K562 (cell line): ENCODE measurements around the gene BCAS3. TPM values are rescaled to one million over a fixed set of nuclear protein-coding genes. Genes with fewer than 3 reads are reported as not detected.

ENCODE experiments used
- ATAC-seq: fragments of 200-7000 bp; cut with Tn5 transposase; 3 replicates; pipeline ENCODE4 v1.9.1; 2020; ENCODE audit warnings: moderate library complexity
- BruUV-seq: library from RNA; stranded (reverse); fragments of 400-500 nt; replicated peaks from 2 replicates; lab custom pipeline; 2021; lab: Mats Ljungman, UMichigan
- CTCF ChIA-PET: fragments of 300-600 bp; formaldehyde crosslinking; extraction: SDS; loops from one replicate; lab custom pipeline; 2021; ENCODE audit warnings: low intra/inter-chr PET ratio; lab: Yijun Ruan, JAX
- POLR2A ChIA-PET: fragments of 300-600, 350-650 bp; sonication (Branson Sonifier 250); formaldehyde crosslinking; extraction: SDS; loops from one replicate; lab custom pipeline; 2021; ENCODE audit warnings: antibody characterized with exemption, inconsistent platforms; lab: Yijun Ruan, JAX
- DNase-seq, 4 experiments: peaks; one replicate each; pipeline versions ENCODE4 v3.0.0 to v3.0.0-alpha.2; 2011 to 2018; ENCODE audit warnings: low spot score in 3 of 4, mixed read lengths in 3 of 4; ENCODE audit errors: extremely low read depth in 1 of 4
- FAIRE-seq: peaks from 2 replicates; lab custom pipeline; 2011; peaks lifted over from hg19 to GRCh38; lab: Jason Lieb, UNC
- H2AFZ ChIP-seq: 2 replicates; pipeline ENCODE4 v1.6.0; 2011; ENCODE audit warnings: low read depth, low read length, control low read depth, inconsistent platforms
- H3K27ac ChIP-seq: fragments of 200-600 bp; 3 replicates; pipeline ENCODE4 v1.8.0; 2011; ENCODE audit warnings: low read depth, mild to moderate bottlenecking, control low read depth, inconsistent platforms, low read length, moderate library complexity, mixed read lengths; ENCODE audit errors: extremely low read depth
- H3K27me3 ChIP-seq, 2 experiments: fragments of 300-600 bp in 1 of 2; 2 replicates in 1 of 2; 3 replicates in 1 of 2; pipeline versions ENCODE4 v1.6.0 to v1.8.0; 2011; ENCODE audit warnings: inconsistent platforms in 2 of 2, low read length in 2 of 2, mild to moderate bottlenecking in 1 of 2, mixed read lengths in 1 of 2, moderate library complexity in 1 of 2; ENCODE audit not compliant: control insufficient read depth in 2 of 2, insufficient read depth in 2 of 2
- H3K36me3 ChIP-seq: fragments of 300-600 bp; 3 replicates; pipeline ENCODE4 v1.8.0; 2011; ENCODE audit warnings: mild to moderate bottlenecking, low read length, inconsistent platforms; ENCODE audit not compliant: control insufficient read depth, insufficient read depth
- H3K4me1 ChIP-seq, 2 experiments: fragments of 200-600 bp in 1 of 2; replicated peaks in 1 of 2; 2 replicates in 1 of 2; 3 replicates in 1 of 2; pipeline versions ENCODE4 v1.5.1 to v1.8.0; 2011; ENCODE audit warnings: inconsistent platforms in 2 of 2, low read length in 2 of 2, mild to moderate bottlenecking in 1 of 2, mixed read lengths in 1 of 2, moderate library complexity in 1 of 2; ENCODE audit not compliant: control insufficient read depth in 2 of 2, insufficient read depth in 2 of 2
- H3K4me2 ChIP-seq: 2 replicates; pipeline ENCODE4 v1.6.1; 2011; ENCODE audit warnings: low read length, control low read depth, inconsistent platforms, mixed read lengths; ENCODE audit not compliant: insufficient read depth
- H3K4me3 ChIP-seq: fragments of 200-600 bp; sonication (generic), shearing (Covaris generic); 2 replicates; pipeline ENCODE4 v1.5.1; 2016; ENCODE audit warnings: control low read depth, inconsistent platforms
- H3K79me2 ChIP-seq: fragments of 200-600 bp; 3 replicates; pipeline ENCODE4 v1.8.0; 2011; ENCODE audit warnings: low read length, inconsistent platforms; ENCODE audit not compliant: control insufficient read depth, insufficient read depth
- H3K9ac ChIP-seq, 2 experiments: 2 replicates each; pipeline versions ENCODE4 v1.6.0 to v1.6.1; 2011; ENCODE audit warnings: low read depth in 2 of 2, low read length in 2 of 2, control low read depth in 1 of 2, inconsistent platforms in 1 of 2, mild to moderate bottlenecking in 1 of 2, mixed read lengths in 1 of 2; ENCODE audit not compliant: insufficient read depth in 1 of 2
- H3K9me1 ChIP-seq: one replicate; pipeline ENCODE4 v1.6.0; 2011; ENCODE audit warnings: inconsistent platforms, mild to moderate bottlenecking, low read length, moderate library complexity; ENCODE audit not compliant: control insufficient read depth, insufficient read depth
- H3K9me3 ChIP-seq: replicated peaks from 2 replicates; pipeline ENCODE4 v1.5.1; 2011; ENCODE audit warnings: low read depth, low read length, inconsistent platforms; ENCODE audit not compliant: control insufficient read depth, insufficient read depth
- H4K20me1 ChIP-seq: replicated peaks from 2 replicates; pipeline ENCODE4 v1.6.1; 2011; ENCODE audit warnings: low read length, inconsistent platforms, mixed read lengths; ENCODE audit not compliant: control insufficient read depth, insufficient read depth
- BCOR ChIP-seq: fragments of 450-650 bp; IDR thresholded peaks from 2 replicates; pipeline ENCODE4 v1.6.1; 2016
- GABPB2 ChIP-seq: fragments of 250-450 bp; sonication (Bioruptor Pico); conservative IDR thresholded peaks from 2 replicates; pipeline ENCODE4 v1.5.1; 2021; ENCODE audit warnings: mild to moderate bottlenecking
- HMG20B ChIP-seq: fragments of 250-450 bp; sonication (Bioruptor Pico); IDR thresholded peaks from 2 replicates; pipeline ENCODE4 v1.5.0; 2021; ENCODE audit warnings: mild to moderate bottlenecking
- MTF1 ChIP-seq: fragments of 250-450 bp; sonication (Bioruptor Pico); IDR thresholded peaks from 2 replicates; pipeline ENCODE4 v1.9.0; 2021; ENCODE audit warnings: moderate library complexity, mild to moderate bottlenecking, inconsistent platforms, borderline replicate concordance
- TAF7 ChIP-seq: fragments of 450-650 bp; IDR thresholded peaks from 2 replicates; pipeline ENCODE4 v1.6.1; 2016; ENCODE audit warnings: missing genetic modification characterization, missing compliant biosample characterization
- ZBTB11 ChIP-seq, 3 experiments: fragments of 200-800 bp in 1 of 3; fragments of 250-450 bp in 1 of 3; fragments of 450-650 bp in 1 of 3; sonication (Bioruptor Pico) in 1 of 3; sonication (Bioruptor generic) in 1 of 3; formaldehyde crosslinking in 1 of 3; IDR thresholded peaks; 2 replicates each; pipeline versions ENCODE4 v1.6.1 to v1.8.0; 2016 to 2022; ENCODE audit warnings: mild to moderate bottlenecking in 2 of 3, missing genetic modification characterization in 2 of 3, missing compliant biosample characterization in 1 of 3, moderate library complexity in 1 of 3
- ZNF609 ChIP-seq: sonication (generic); formaldehyde crosslinking; IDR thresholded peaks from 2 replicates; pipeline ENCODE4 v1.8.1; 2023; ENCODE audit warnings: missing genetic modification reagents, mild to moderate bottlenecking, borderline replicate concordance
- WGBS: fragments of 100-300 bp; shearing (Covaris generic); methylation state at CpG from one replicate; pipeline ENCODE4 v1.1.6; 2016; ENCODE audit warnings: low coverage, mixed read lengths; ENCODE audit not compliant: insufficient coverage; ENCODE audit errors: missing lambda C conversion rate; 5-methylcytosine and 5-hydroxymethylcytosine counted together
- in situ Hi-C: fragments of 300-500 bp; cut with MboI; formaldehyde crosslinking; loops from 4 replicates; pipeline ENCODE4 v1.15.0; 2018; ENCODE audit warnings: inconsistent platforms, mixed read lengths
- intact Hi-C: fragments of 100-400 bp; cut with micrococcal nuclease; formaldehyde crosslinking; loops from 2 replicates; pipeline ENCODE4 v1.14.2; 2022
- polyA plus RNA-seq, 8 experiments: library from polyadenylated mRNA; depleted of rRNA in 4 of 8; stranded (reverse) in 5 of 8; unstranded in 3 of 8; fragments of >200 nt; fragmentation: Nextera tagmentation in 2 of 8; fragmentation: Illumina TruSeq in 1 of 8; extraction: Ambion mirVana in 2 of 8; extraction: Trizol in 1 of 8; gene quantifications; 2 replicates each; pipeline versions ENCODE4 v1.2.1 to v1.2.3, GENCODE V29; 2011 to 2014; ENCODE audit warnings: inconsistent platforms in 1 of 8, missing spikeins in 1 of 8
- total RNA-seq, 7 experiments: library from RNA; depleted of rRNA in 6 of 7; stranded (reverse); fragments of >200 nt in 6 of 7; fragmentation: Illumina TruSeq in 2 of 7; extraction: Trizol in 2 of 7; gene quantifications; 2 replicates each; pipeline versions ENCODE4 v1.2.1 to v1.2.3, GENCODE V29; 2011 to 2021; ENCODE audit warnings: low replicate concordance in 1 of 7

BCAS3 gene
- total and polyA plus RNA-seq, 9 of the 15 experiments (the other 6 are each of a cell fraction or from before 2014, with no cell fraction given), result 1.9 to 5.5 (median 3.5) TPM

- Histone ChIP-seq H3K4me3 (no peak overlapping the region), H3K9me3 (no peaks in the 10 kb centered on the region), H4K20me1 (no peaks in the 10 kb centered on the region), H3K4me1 (no peaks in the 10 kb centered on the region), H3K79me2 (no peaks in the 10 kb centered on the region), H3K27me3 (peaks cover 2 to 11% of the 10 kb centered on the region in 2 experiments; a peak in 1 of 5 replicates)
- no TSS peak for BruUV-seq
- DNase-seq (no peak), FAIRE-seq (no peak)
- TF ChIP-seq HMG20B (CRISPR knock-in tag) (no peak), MTF1 (no peak), GABPB2 (CRISPR knock-in tag) (no peak), TAF7 (tag) (no peak), BCOR (no peak), ZNF609 (CRISPR knock-in tag) (no peak), ZBTB11 (CRISPR knock-in tag; IDR thresholded peaks at IDR 0.05) (peak in 1 of 3 experiments; percentile 69; a peak in 1 of 6 replicates)
- TF ChIP-seq, all 486 proteins: peak for 1
- Histone ChIP-seq H3K4me2 (no peak overlapping the region), H3K27ac (no peak overlapping the region), H3K9me1 (no peaks in the 10 kb centered on the region), H3K36me3 (no peaks in the 10 kb centered on the region), H3K9ac (no peak overlapping the region), H2AFZ (no peak overlapping the region)
- no peak for ATAC-seq
- in situ Hi-C loops, result no loop called here
- intact Hi-C loops, result no loop called here
- POLR2A ChIA-PET, result interaction anchor here (0.8 kb wide), 1 partner anchor 43 kb away, joined by 3 read pairs; no protein-coding TSS in a partner anchor
- CTCF ChIA-PET, result no interaction called here
- WGBS, result 3% methylated on average over 4 of the region's 4 CpGs
Observed at GRCh38 chr17:61217878-61218437, 540.3 kb downstream of the BCAS3 start.
